GM06990 (cell line): Measurements from ENCODE around the gene GABBR2.

Experiments used
- DNase-seq: peaks from one replicate; pipeline ENCODE4 v3.0.0-alpha.2; 2011; ENCODE audit not compliant: insufficient read length; ENCODE audit errors: extremely low read depth
- H3K27me3 ChIP-seq: replicated peaks from 2 replicates; pipeline ENCODE4 v1.6.0; 2011; ENCODE audit warnings: low read length; ENCODE audit not compliant: control insufficient read depth, insufficient read depth
- H3K36me3 ChIP-seq: 2 replicates; pipeline ENCODE4 v1.5.1; 2011; ENCODE audit warnings: low read length; ENCODE audit not compliant: control insufficient read depth, insufficient read depth
- H3K4me3 ChIP-seq: replicated peaks from 2 replicates; pipeline ENCODE4 v1.5.1; 2011; ENCODE audit warnings: low read depth, mild to moderate bottlenecking, control low read depth, low read length
- TF ChIP-seq, protein P1 (sequence below): IDR thresholded peaks from 2 replicates; pipeline ENCODE4 v1.5.1; 2011; ENCODE audit warnings: low read length, control low read depth, mild to moderate bottlenecking, inconsistent platforms; ENCODE audit not compliant: insufficient read depth, poor library complexity, severe bottlenecking

The GABBR2 gene

DNA sequence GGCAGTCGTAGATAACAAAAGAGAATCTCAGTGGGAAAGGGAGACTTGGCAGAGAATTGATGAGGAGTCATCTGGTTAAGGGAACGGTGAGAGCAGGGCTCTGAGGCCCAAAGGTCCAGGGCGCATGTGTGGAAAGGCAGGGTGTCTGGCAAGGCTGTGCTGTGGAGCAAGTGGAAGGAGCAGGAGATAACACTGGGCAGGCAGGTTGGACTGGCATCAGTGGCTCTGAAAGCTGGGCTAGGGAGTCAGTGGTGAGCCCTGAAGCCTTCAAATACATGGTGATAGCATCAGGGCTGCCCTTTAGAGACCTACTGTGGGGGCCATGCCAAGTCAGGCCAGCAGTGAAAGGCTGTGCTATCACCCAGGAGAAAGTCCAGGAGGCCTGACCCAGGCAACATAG, 131.3 kb downstream of the GABBR2 start:
- TF ChIP-seq, protein P1, sequence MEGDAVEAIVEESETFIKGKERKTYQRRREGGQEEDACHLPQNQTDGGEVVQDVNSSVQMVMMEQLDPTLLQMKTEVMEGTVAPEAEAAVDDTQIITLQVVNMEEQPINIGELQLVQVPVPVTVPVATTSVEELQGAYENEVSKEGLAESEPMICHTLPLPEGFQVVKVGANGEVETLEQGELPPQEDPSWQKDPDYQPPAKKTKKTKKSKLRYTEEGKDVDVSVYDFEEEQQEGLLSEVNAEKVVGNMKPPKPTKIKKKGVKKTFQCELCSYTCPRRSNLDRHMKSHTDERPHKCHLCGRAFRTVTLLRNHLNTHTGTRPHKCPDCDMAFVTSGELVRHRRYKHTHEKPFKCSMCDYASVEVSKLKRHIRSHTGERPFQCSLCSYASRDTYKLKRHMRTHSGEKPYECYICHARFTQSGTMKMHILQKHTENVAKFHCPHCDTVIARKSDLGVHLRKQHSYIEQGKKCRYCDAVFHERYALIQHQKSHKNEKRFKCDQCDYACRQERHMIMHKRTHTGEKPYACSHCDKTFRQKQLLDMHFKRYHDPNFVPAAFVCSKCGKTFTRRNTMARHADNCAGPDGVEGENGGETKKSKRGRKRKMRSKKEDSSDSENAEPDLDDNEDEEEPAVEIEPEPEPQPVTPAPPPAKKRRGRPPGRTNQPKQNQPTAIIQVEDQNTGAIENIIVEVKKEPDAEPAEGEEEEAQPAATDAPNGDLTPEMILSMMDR, result no peak
- Histone ChIP-seq H3K27me3 (no peaks in the 10 kb centered on the region), H3K4me3 (no peak overlapping the region), H3K36me3 (no peaks in the 10 kb centered on the region)
- DNase-seq, result no peak

DNA sequence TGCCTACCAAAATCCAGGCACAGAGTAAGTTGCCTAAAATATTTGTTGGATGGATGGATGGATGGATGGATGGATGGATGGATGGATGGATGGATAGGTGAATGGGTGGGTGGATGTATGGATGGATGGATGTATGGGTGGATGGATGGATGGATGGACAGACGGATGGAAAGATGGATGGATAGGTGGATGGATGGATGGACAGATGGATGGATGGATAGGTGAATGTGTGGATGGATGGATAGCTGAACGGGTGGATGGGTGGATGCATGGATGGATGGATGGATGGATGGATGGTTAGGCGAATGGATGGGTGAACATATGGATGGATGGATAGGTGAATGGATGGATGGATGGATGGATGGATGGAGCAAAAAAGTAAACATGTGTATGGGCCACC, 131.9 kb downstream of the GABBR2 start:
- DNase-seq, result no peak
- no peaks in the 10 kb centered on the region for H3K36me3 ChIP-seq
- TF ChIP-seq, protein P1, result no peak
- no peak overlapping the region for H3K4me3 ChIP-seq
- H3K27me3 ChIP-seq, result no peaks in the 10 kb centered on the region

DNA sequence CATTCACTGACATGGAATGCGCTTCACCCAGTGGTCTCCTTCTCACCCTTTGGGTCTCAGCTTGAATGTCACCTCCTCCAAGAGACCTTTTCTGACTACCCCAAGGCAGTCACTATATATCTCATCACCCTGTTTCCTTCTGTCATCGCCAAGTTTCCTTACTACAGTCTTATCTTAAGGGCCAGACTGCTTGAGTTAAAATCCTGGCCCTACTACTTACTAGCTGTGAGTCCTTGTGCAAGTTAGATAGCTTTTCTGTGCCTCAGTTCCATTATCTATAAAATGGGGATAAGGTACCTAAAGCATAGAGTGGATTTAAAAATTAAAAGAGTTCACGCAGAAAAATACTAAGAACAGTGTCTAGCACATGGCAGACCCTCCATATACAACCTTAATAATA, 132.4 kb downstream of the GABBR2 start:
- Histone ChIP-seq H3K4me3 (no peak overlapping the region), H3K36me3 (no peaks in the 10 kb centered on the region)
- TF ChIP-seq, protein P1, result no peak

DNA sequence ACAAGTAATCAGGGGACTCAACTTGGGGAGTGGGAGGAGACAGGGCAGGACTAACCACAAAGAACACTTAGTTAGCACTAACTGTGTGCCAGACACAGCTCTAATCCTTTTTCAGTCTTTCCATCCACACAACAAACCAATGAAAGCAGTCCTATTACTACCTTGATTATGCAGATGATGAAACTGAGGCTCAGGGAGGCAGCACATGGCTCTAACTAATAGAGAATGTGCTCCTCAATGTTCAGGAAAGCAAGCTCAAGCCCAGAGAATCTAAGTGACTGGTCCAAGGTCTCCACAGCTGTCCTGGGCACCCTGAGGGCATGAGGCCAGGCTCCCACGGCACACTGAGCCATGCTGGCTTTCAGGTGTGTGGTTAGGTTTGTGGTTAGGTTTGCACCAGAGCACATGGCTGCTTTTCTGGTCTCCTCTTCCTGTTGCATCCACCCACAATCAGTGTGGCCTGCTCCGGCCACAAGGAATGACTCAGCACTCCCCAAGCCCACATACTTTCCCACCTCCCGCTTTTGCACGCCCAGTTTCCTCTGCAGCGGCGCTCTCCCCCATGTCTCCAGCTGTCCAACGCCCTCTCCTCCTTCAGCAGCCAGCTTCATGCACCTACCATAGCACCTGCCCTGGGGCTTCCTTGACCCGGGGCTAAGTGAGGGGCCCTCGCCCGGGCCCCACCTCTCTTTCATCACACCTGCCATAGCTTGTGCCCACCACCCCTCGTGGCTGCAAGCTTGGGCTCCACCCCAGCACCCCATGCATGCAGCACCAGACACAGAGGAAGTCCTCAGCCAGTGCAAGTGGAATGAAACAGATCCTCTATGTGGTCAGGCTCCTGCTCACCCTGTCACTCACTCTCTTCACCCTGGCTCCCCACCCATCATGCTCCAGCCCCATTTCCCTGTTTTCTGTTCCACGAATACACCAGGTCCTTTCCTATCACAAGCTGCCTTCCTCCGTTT, 133.1 kb downstream of the GABBR2 start:
- Histone ChIP-seq H3K27me3 (no peaks in the 10 kb centered on the region), H3K36me3 (no peaks in the 10 kb centered on the region), H3K4me3 (no peak overlapping the region)
- DNase-seq, result peak; percentile 79
- TF ChIP-seq, protein P1, result no peak

More for the DNA sequence above, 132.4 kb downstream of the GABBR2 start:
- DNase-seq, result no peak
- H3K27me3 ChIP-seq, result no peaks in the 10 kb centered on the region

DNA sequence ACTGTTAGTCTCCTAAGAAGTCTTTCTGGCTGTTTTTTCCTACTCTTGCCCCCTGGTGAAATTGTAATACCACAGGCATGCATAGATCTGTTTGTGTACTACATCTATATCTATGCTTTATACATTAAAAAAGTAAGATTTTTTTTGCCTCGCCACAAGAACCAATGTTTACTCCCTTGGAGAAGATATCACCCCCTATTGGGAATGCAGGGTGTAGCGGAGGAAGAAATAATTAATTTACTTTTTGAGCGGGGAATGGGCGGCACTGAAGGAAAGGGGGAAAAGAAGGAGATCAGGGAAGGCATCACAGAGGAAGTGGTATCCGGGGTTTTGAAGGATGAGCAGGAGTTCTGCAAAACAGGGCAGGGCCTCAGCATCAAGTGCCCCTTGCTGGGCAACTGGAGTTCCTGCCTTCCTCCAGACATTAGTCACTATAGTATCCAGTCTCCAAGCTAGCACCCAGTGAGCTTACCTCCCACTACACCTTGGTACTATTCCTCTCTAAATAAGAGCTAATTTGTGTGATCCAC, 134.9 kb downstream of the GABBR2 start:
- no peak overlapping the region for H3K4me3 ChIP-seq
- TF ChIP-seq, protein P1, result peak; percentile 11
- no peaks in the 10 kb centered on the region for H3K27me3 ChIP-seq
- no peaks in the 10 kb centered on the region for H3K36me3 ChIP-seq
- DNase-seq, result no peak
